NK-92 (cell line): ENCODE measurements around the gene ZMPSTE24.
A peak's percentile ranks its signal among the peaks of the same experiment; 100 is the strongest.
"Not testable (repeated sequence)": the region's sequence is repeated elsewhere in the genome, so short reads cannot be mapped to it uniquely, and the experiment has no call there.

Source experiments
- DNase-seq: peaks from one replicate; lab custom pipeline; 2025; ENCODE audit not compliant: unreplicated experiment; lab: John Stamatoyannopoulos, UW

Gene ZMPSTE24

GRCh38 chr1:40316595-40317393, 58.8 kb downstream of the ZMPSTE24 start, which contains the start of gene COL9A2:
Gene COL9A2, minus strand, starts transcription at chr1:40317286. Its CDS starts 89 bp downstream, at chr1:40317197.
- no peak for DNase-seq

- DNase-seq: no peak
These were observed 59.5 kb downstream of the ZMPSTE24 start for GRCh38 chr1:40317394-40318074.

- no peak for DNase-seq
These were observed 60.4 kb downstream of the ZMPSTE24 start for GRCh38 chr1:40318476-40318875.

GRCh38 chr1:40318970-40319621, 61.1 kb downstream of the ZMPSTE24 start:
- no peak for DNase-seq

GRCh38 chr1:40331403-40331802, 73.4 kb downstream of the ZMPSTE24 start:
- not testable (repeated sequence) for DNase-seq

GRCh38 chr1:40332695-40333094, 74.7 kb downstream of the ZMPSTE24 start:
- DNase-seq: no peak

GRCh38 chr1:40337443-40337842, 79.4 kb downstream of the ZMPSTE24 start:
- DNase-seq: no peak

- peak; percentile 55 for DNase-seq
These were observed 80.8 kb downstream of the ZMPSTE24 start for GRCh38 chr1:40338745-40339419.

- DNase-seq: no peak
These were observed 81.6 kb downstream of the ZMPSTE24 start for GRCh38 chr1:40339420-40340323.

- DNase-seq: no peak
These were observed 83.7 kb downstream of the ZMPSTE24 start for GRCh38 chr1:40341491-40342380.

GRCh38 chr1:40342381-40342717, 84.3 kb downstream of the ZMPSTE24 start:
- DNase-seq: not testable (repeated sequence)
